Right lobe of liver (tissue), 4 donors: ENCODE data around the gene CXCL17.

Experiments
- CTCF ChIP-seq, 4 donors: fragments of 200-600 bp in 3 of 4; fragments of 450-650 bp in 1 of 4; IDR thresholded peaks; one replicate each; pipeline versions ENCODE4 v1.5.1 to v1.8.0; 2016 to 2022; ENCODE audit warnings: antibody characterized with exemption in 4 of 4, mild to moderate bottlenecking in 2 of 4
- POLR2A ChIP-seq: fragments of 450-650 bp; IDR thresholded peaks from one replicate; pipeline ENCODE4 v1.6.1; 2017; ENCODE audit warnings: antibody characterized with exemption, mild to moderate bottlenecking
- donor health status: DM: no; HTN: no; CAD: no.
- donor health status: DM: no; HTN: no; CAD: no.
- donor health status: DM: no; HTN: yes; CAD: no.

- no peak for TF ChIP-seq CTCF (IDR thresholded peaks at IDR 0.05)
- no peak for TF ChIP-seq POLR2A
These were observed 45.2 kb downstream of the CXCL17 start for GRCh38 chr19:42397263-42398166.
